Measurements from ENCODE around the gene ZDBF2. TPM values are rescaled to one million over a fixed set of nuclear protein-coding genes. Genes with fewer than 3 reads are reported as not detected.
A peak's percentile ranks its signal among the peaks of the same experiment; 100 is the strongest.
"Not testable (repeated sequence)": the region's sequence is repeated elsewhere in the genome, so short reads cannot be mapped to it uniquely, and the experiment has no call there.

ZDBF2 gene
- total RNA-seq (2014; rRNA removed; shearing (Covaris generic)): 25.6 and 27.7 TPM in 2 replicates

GRCh38 chr2:206274434-206275311 is at the start of gene ZDBF2:
ZDBF2 (plus strand) TSS chr2:206274663; CDS start chr2:206281850, 7,187 bp downstream.
- H3K27me3 ChIP-seq: no peaks in the 10 kb centered on the region
- H3K36me3 ChIP-seq: peaks cover 2% of the 10 kb centered on the region; the same call in 1 of the 2 replicates
- H3K27ac ChIP-seq: peak within 1 kb of the TSS; percentile 62
- no peaks in the 10 kb centered on the region for H3K9me3 ChIP-seq (replicated peaks)
- H3K4me3 ChIP-seq: peak within 1 kb of the TSS; percentile 94
- H3K4me1 ChIP-seq: no peaks in the 10 kb centered on the region
- DNase-seq: peak; percentile 77 to 82

GRCh38 chr2:206225435-206226232 is 48.8 kb upstream of the ZDBF2 start:
- H3K27me3 ChIP-seq: no peaks in the 10 kb centered on the region
- no peak for DNase-seq
- H3K4me1 ChIP-seq: peaks cover 6% of the 10 kb centered on the region; the same call in 1 of the 2 replicates
- H3K36me3 ChIP-seq: no peaks in the 10 kb centered on the region
- no peak overlapping the region for H3K27ac ChIP-seq
- H3K4me3 ChIP-seq: no peak overlapping the region
- 0 out of 2 replicates have a peak, but pooled peaks cover 6% of the 10 kb centered on the region for H3K9me3 ChIP-seq (replicated peaks)

DNA sequence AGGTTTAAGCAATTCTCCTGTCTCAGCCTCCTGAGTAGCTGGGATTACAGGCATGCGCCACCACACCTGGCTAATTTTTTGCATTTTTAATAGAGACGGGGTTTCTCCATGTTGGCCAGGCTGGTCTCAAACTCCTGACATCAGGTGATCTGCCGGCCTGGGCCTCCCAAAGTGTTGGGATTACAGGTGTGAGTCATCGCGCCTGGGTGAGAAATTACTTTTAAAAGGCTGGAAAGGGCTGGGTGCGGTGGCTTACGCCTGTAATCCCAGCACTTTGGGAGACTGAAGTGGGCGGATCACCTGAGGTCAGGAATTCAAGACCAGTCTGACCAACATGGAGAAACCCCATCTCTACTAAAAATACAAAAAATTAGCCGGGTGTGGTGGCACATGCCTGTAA is 45.8 kb upstream of the ZDBF2 start:
- H3K4me3 ChIP-seq; H3K4me1 ChIP-seq; H3K27ac ChIP-seq; H3K36me3 ChIP-seq; H3K27me3 ChIP-seq; DNase-seq; H3K9me3 ChIP-seq (replicated peaks): not testable (repeated sequence)

DNA sequence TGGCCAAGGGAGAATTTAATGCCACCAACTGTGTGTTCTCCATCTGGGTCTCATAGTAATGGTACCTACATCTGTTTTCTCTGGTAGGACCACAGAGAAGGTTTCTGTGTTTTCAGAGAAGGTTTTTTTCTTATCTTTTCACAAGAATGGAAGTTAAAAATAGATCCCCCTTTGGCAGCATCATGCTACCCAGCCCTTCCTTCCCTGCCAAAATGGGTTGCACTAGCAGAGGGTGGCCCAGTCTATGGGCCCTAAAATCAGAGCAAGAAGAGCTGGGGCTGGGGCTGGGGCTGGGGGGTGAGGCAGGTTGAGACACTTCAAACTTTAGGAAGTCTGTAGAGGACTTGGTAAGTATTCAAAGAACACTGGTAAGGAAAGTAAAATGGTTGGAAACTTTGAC is 44.8 kb upstream of the ZDBF2 start:
- no peaks in the 10 kb centered on the region for H3K36me3 ChIP-seq
- peaks cover 6% of the 10 kb centered on the region; the same call in 1 of the 2 replicates for H3K4me1 ChIP-seq
- no peak overlapping the region for H3K27ac ChIP-seq
- no peak overlapping the region for H3K4me3 ChIP-seq
- 0 out of 2 replicates have a peak, but pooled peaks cover 3% of the 10 kb centered on the region for H3K9me3 ChIP-seq (replicated peaks)
- DNase-seq: no peak
- H3K27me3 ChIP-seq: no peaks in the 10 kb centered on the region

- Histone ChIP-seq H3K4me3 (no peak overlapping the region), H3K4me1 (peaks cover 6% of the 10 kb centered on the region; the same call in 1 of the 2 replicates), H3K36me3 (no peaks in the 10 kb centered on the region), H3K9me3 (replicated peaks) (0 out of 2 replicates have a peak, but pooled peaks cover 3% of the 10 kb centered on the region), H3K27ac (no peak overlapping the region), H3K27me3 (no peaks in the 10 kb centered on the region)
- peak; percentile 51 to 73 for DNase-seq
These were observed 44.3 kb upstream of the ZDBF2 start for GRCh38 chr2:206230060-206230762.

DNA sequence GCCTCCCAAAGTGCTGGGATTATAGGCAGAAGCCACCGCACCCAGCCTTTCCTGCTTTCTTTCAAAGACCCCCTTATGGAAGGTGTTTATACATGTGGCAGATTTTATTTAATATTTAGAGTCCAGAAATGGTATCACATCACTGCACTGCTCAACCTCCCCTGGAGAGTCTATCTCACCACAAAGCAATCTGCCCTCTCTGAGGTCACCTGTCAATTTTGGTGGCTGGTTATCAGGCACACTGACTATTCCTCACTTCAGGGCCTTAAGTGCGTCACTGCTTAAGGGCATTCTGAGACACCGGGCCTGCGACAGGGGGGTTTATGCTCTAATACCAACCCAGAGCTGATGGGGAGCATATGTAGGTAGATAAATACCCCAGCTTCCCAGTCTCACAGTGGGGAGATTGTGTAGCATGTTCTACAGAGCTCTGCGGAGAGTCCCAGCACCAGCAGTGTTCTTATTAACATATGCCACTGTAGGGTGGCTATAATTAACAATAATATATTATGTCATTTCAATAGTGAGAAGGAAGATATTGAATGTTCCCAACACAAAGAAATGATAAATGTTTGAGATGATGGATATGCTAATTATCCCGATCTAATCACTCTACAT is 42.7 kb upstream of the ZDBF2 start:
- no peak overlapping the region for H3K4me3 ChIP-seq
- no peaks in the 10 kb centered on the region for H3K27me3 ChIP-seq
- no peaks in the 10 kb centered on the region for H3K36me3 ChIP-seq
- H3K27ac ChIP-seq: no peak overlapping the region
- H3K9me3 ChIP-seq (replicated peaks): no peaks in the 10 kb centered on the region
- H3K4me1 ChIP-seq: peaks cover 6% of the 10 kb centered on the region; the same call in 1 of the 2 replicates
- DNase-seq: no peak

- Histone ChIP-seq H3K4me1 (peaks cover 6% of the 10 kb centered on the region; the same call in 1 of the 2 replicates), H3K4me3 (no peak overlapping the region), H3K9me3 (replicated peaks) (no peaks in the 10 kb centered on the region), H3K27ac (no peak overlapping the region), H3K27me3 (no peaks in the 10 kb centered on the region), H3K36me3 (no peaks in the 10 kb centered on the region)
- DNase-seq: no peak
These were observed 42.0 kb upstream of the ZDBF2 start for GRCh38 chr2:206232287-206233035.

GRCh38 chr2:206239157-206239556 is 35.3 kb upstream of the ZDBF2 start:
- Histone ChIP-seq H3K4me3 (no peak overlapping the region), H3K36me3 (no peaks in the 10 kb centered on the region), H3K27ac (no peak overlapping the region), H3K27me3 (no peaks in the 10 kb centered on the region), H3K9me3 (replicated peaks) (no peaks in the 10 kb centered on the region), H3K4me1 (no peaks in the 10 kb centered on the region)
- no peak for DNase-seq

- H3K4me1 ChIP-seq: no peaks in the 10 kb centered on the region
- no peaks in the 10 kb centered on the region for H3K36me3 ChIP-seq
- no peak overlapping the region for H3K4me3 ChIP-seq
- no peak overlapping the region for H3K27ac ChIP-seq
- H3K27me3 ChIP-seq: no peaks in the 10 kb centered on the region
- H3K9me3 ChIP-seq (replicated peaks): no peaks in the 10 kb centered on the region
- DNase-seq: no peak
These were observed 34.1 kb upstream of the ZDBF2 start for GRCh38 chr2:206240327-206240726.

DNA sequence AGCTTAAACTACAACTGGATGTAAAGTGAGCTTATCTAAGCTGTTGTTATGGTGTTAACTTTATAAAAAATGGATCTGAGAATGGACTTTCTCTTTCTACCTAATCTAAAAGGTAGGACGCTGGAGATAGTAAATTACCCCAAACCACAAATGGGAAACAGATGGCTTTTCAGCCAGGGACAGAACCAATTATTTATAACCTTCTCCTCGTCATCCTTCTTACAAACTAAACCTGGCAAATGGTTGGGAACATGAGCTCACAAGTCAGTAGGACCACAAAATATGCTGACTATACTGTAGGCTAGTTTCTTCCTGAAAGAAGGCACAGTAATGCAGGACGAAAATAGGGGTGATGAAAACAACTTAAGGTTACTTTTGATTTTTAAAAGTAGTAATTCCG is 32.7 kb upstream of the ZDBF2 start:
- no peaks in the 10 kb centered on the region for H3K36me3 ChIP-seq
- no peak overlapping the region for H3K4me3 ChIP-seq
- no peak overlapping the region for H3K27ac ChIP-seq
- no peaks in the 10 kb centered on the region for H3K4me1 ChIP-seq
- no peaks in the 10 kb centered on the region for H3K27me3 ChIP-seq
- no peak for DNase-seq
- no peaks in the 10 kb centered on the region for H3K9me3 ChIP-seq (replicated peaks)

- Histone ChIP-seq H3K36me3 (no peaks in the 10 kb centered on the region), H3K27ac (no peak overlapping the region), H3K4me3 (no peak overlapping the region), H3K9me3 (replicated peaks) (no peaks in the 10 kb centered on the region), H3K4me1 (no peaks in the 10 kb centered on the region), H3K27me3 (no peaks in the 10 kb centered on the region)
- no peak for DNase-seq
These were observed 29.2 kb upstream of the ZDBF2 start for GRCh38 chr2:206245265-206245672.

DNA sequence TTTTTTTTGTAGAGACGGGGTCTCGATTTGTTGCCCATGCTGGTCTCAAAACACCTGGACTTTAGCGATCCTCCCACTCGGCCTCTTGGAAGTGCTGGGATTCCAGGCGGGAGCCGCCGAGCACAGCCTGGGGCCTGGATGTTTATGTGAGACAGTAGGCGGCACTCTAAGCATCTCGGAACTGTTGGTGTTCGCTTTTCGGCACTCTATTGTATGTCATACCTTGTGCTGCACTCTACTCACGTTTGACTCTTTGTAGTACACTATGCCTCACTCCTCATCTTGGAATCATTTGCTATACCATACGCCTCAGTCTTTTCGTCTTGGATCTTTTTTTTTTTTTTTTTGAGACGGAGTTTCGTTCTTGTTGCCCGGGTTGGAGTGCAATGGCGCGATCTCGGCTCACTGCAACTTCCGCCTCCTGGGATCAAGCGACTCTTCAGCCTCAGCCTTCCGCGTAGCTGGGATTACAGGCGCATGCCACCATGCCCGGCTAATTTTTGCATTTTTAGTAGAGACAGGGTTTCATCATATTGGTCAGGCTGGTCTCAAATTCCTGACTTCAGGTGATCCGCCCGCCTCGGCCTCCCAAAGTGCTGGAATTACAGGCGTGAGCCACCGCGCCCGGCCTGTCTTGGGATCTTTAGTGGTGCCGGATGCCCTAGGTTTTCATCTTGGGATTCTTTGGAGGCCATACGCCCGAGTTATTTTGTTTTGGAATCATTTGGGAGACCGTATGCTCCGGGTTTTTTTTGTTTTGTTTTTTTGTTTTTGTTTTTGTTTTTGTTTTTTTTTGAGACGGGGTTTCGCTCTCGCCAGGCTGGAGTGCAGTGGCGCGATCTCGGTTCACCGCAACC is 24.2 kb upstream of the ZDBF2 start:
- H3K4me3 ChIP-seq: no peak overlapping the region
- DNase-seq: no peak
- no peaks in the 10 kb centered on the region for H3K9me3 ChIP-seq (replicated peaks)
- H3K27me3 ChIP-seq: no peaks in the 10 kb centered on the region
- H3K36me3 ChIP-seq: no peaks in the 10 kb centered on the region
- no peaks in the 10 kb centered on the region for H3K4me1 ChIP-seq
- H3K27ac ChIP-seq: no peak overlapping the region

Measured in SJCRH30 (cell line).